CD4-positive, alpha-beta T cell (primary cell): ENCODE measurements around the gene CDKN2B-AS1. TPM values are rescaled to one million over a fixed set of nuclear protein-coding genes. Genes with fewer than 3 reads are reported as not detected.

Experiments used
- ATAC-seq: fragments of 200-7000 bp; cut with Tn5 transposase; one replicate; pipeline ENCODE4 v1.10.0; 2022; ENCODE audit warnings: mild to moderate bottlenecking; ENCODE audit not compliant: poor library complexity
- CTCF ChIA-PET: fragments of 350-600 bp; sonication (Branson Sonifier 250); formaldehyde crosslinking; loops from one replicate; lab custom pipeline; 2021; ENCODE audit warnings: antibody characterized with exemption, inconsistent platforms; lab: Charles Lee
- POLR2A ChIA-PET: fragments of 350-600 bp; sonication (Branson Sonifier 250); formaldehyde crosslinking; loops from one replicate; lab custom pipeline; 2021; ENCODE audit warnings: antibody characterized with exemption, inconsistent platforms; lab: Charles Lee
- DNase-seq, 14 experiments: peaks; one replicate each; pipeline ENCODE4 v3.0.0-alpha.2; 2013 to 2020; ENCODE audit warnings: mixed read lengths in 2 of 14
- H3K27ac ChIP-seq, 2 donors: one replicate each; pipeline versions ENCODE4 v1.5.1 to v1.7.0; 2013; ENCODE audit warnings: low read length in 2 of 2, low read depth in 1 of 2, mild to moderate bottlenecking in 1 of 2
- H3K27me3 ChIP-seq, 2 experiments: 1 replicate in 1 of 2; 2 replicates in 1 of 2; pipeline versions ENCODE4 v1.6.1 to v1.7.0; 2013; ENCODE audit warnings: low read length in 2 of 2, control low read depth in 1 of 2, mild to moderate bottlenecking in 1 of 2, moderate library complexity in 1 of 2; ENCODE audit not compliant: insufficient read depth in 2 of 2, control insufficient read depth in 1 of 2
- H3K36me3 ChIP-seq: one replicate; pipeline ENCODE4 v1.6.1; 2013; ENCODE audit warnings: low read length, control low read depth; ENCODE audit not compliant: insufficient read depth
- H3K4me1 ChIP-seq: one replicate; pipeline ENCODE4 v1.6.1; 2013; ENCODE audit warnings: low read length, control low read depth; ENCODE audit not compliant: insufficient read depth
- H3K4me3 ChIP-seq: one replicate; pipeline ENCODE4 v1.5.1; 2013; ENCODE audit warnings: mild to moderate bottlenecking, low read length, moderate library complexity
- H3K9me3 ChIP-seq, 2 experiments: 1 replicate in 1 of 2; 2 replicates in 1 of 2; pipeline versions ENCODE4 v1.6.1 to v1.7.0; 2013; ENCODE audit warnings: low read length in 2 of 2, mild to moderate bottlenecking in 2 of 2, control low read depth in 1 of 2, moderate library complexity in 1 of 2; ENCODE audit not compliant: control insufficient read depth in 1 of 2, insufficient read depth in 1 of 2
- H3K27ac Mint-ChIP-seq: one replicate; pipeline ENCODE4 v1.8.0; 2020; ENCODE audit warnings: mixed read lengths
- H3K27me3 Mint-ChIP-seq: one replicate; pipeline ENCODE4 v1.8.0; 2021; ENCODE audit warnings: mixed read lengths
- H3K36me3 Mint-ChIP-seq: one replicate; pipeline ENCODE4 v1.8.0; 2021; ENCODE audit warnings: low read depth, mixed read lengths
- H3K4me1 Mint-ChIP-seq: one replicate; pipeline ENCODE4 v1.8.0; 2021; ENCODE audit warnings: low read depth, mixed read lengths
- H3K4me3 Mint-ChIP-seq: one replicate; pipeline ENCODE4 v1.8.0; 2020; ENCODE audit warnings: mild to moderate bottlenecking, mixed read lengths
- H3K9me3 Mint-ChIP-seq: one replicate; pipeline ENCODE4 v1.8.0; 2020; ENCODE audit warnings: mixed read lengths
- CTCF ChIP-seq: fragments of 200-600 bp; IDR thresholded peaks from one replicate; pipeline ENCODE4 v1.8.0; 2022; ENCODE audit warnings: antibody characterized with exemption, mild to moderate bottlenecking
- intact Hi-C, 2 experiments: fragments of 100-400 bp; cut with DNase I in 1 of 2; cut with micrococcal nuclease in 1 of 2; formaldehyde crosslinking; loops; one replicate each; pipeline versions ENCODE4 v1.15.1 to v1.9.0; 2023 to 2025; cut with DNase I, micrococcal nuclease
- total RNA-seq, 174 experiments: library from RNA in 2 of 174; stranded (reverse) in 2 of 174; gene quantifications; one replicate each; pipeline ENCODE4 v1.2.3 and lab custom pipeline; 2021 to 2026

Gene CDKN2B-AS1
- total RNA-seq, 2 experiments from 2014 or later, result 0.25 to 0.30 TPM

- Histone ChIP-seq H3K27ac (no peak overlapping the region), H3K36me3 (no peaks in the 10 kb centered on the region), H3K27me3 (no peaks in the 10 kb centered on the region), H3K4me1 (peaks cover 12% of the 10 kb centered on the region), H3K9me3 (no peaks in the 10 kb centered on the region), H3K4me3 (no peak overlapping the region)
- no peak for DNase-seq
- Mint-ChIP-seq H3K27me3 (no peaks in the 10 kb centered on the region), H3K4me1 (peaks cover 12% of the 10 kb centered on the region), H3K36me3 (no peaks in the 10 kb centered on the region), H3K27ac (no peak overlapping the region), H3K9me3 (no peaks in the 10 kb centered on the region), H3K4me3 (no peak overlapping the region)
- ChIA-PET CTCF (interaction anchor here (1.2 kb wide), 1 partner anchor 57 kb away, joined by 4 read pairs; no protein-coding TSS in a partner anchor), POLR2A (no interaction called here)
- no peak for TF ChIP-seq CTCF
- intact Hi-C loops, result no loop called here
- ATAC-seq, result no peak
Observed at GRCh38 chr9:22064957-22065356, 70.4 kb downstream of the CDKN2B-AS1 start.

GRCh38 chr9:22065431-22066200 is 71.0 kb downstream of the CDKN2B-AS1 start:
- peak in 1 of 14 experiments; percentile 64 for DNase-seq
- CTCF ChIA-PET, result interaction anchor here (1.2 kb wide), 1 partner anchor 57 kb away, joined by 4 read pairs; no protein-coding TSS in a partner anchor
- POLR2A ChIA-PET, result no interaction called here

GRCh38 chr9:22067196-22067595 is 72.6 kb downstream of the CDKN2B-AS1 start:
- Mint-ChIP-seq H3K4me3 (no peak overlapping the region), H3K27ac (no peak overlapping the region), H3K27me3 (no peaks in the 10 kb centered on the region), H3K4me1 (peaks cover 12% of the 10 kb centered on the region), H3K36me3 (no peaks in the 10 kb centered on the region), H3K9me3 (no peaks in the 10 kb centered on the region)
- no peak for DNase-seq
- Histone ChIP-seq H3K27me3 (no peaks in the 10 kb centered on the region), H3K4me1 (peaks cover 12% of the 10 kb centered on the region), H3K4me3 (no peak overlapping the region), H3K9me3 (no peaks in the 10 kb centered on the region), H3K36me3 (no peaks in the 10 kb centered on the region), H3K27ac (no peak overlapping the region)
- intact Hi-C loops, result no loop called here
- POLR2A ChIA-PET, result no interaction called here
- ATAC-seq, result no peak
- no peak for TF ChIP-seq CTCF
- CTCF ChIA-PET, result interaction anchor here (0.9 kb wide), 1 partner anchor 69 kb away, joined by 3 read pairs; no protein-coding TSS in a partner anchor

More at GRCh38 chr9:22065431-22066200, 71.0 kb downstream of the CDKN2B-AS1 start:
- no peaks in the 10 kb centered on the region for H3K36me3 Mint-ChIP-seq
- no peaks in the 10 kb centered on the region for H3K9me3 Mint-ChIP-seq
- intact Hi-C loops, result no loop called here
- H3K27me3 Mint-ChIP-seq, result no peaks in the 10 kb centered on the region
- Histone ChIP-seq H3K4me1 (peaks cover 12% of the 10 kb centered on the region), H3K27ac (no peak overlapping the region), H3K36me3 (no peaks in the 10 kb centered on the region), H3K4me3 (no peak overlapping the region), H3K27me3 (no peaks in the 10 kb centered on the region), H3K9me3 (no peaks in the 10 kb centered on the region)
- H3K4me1 Mint-ChIP-seq, result peaks cover 12% of the 10 kb centered on the region
- H3K27ac Mint-ChIP-seq, result no peak overlapping the region
- H3K4me3 Mint-ChIP-seq, result no peak overlapping the region
- no peak for ATAC-seq
- no peak for TF ChIP-seq CTCF
